ENCODE data around the gene PRRX1.

PRRX1 gene

DNA sequence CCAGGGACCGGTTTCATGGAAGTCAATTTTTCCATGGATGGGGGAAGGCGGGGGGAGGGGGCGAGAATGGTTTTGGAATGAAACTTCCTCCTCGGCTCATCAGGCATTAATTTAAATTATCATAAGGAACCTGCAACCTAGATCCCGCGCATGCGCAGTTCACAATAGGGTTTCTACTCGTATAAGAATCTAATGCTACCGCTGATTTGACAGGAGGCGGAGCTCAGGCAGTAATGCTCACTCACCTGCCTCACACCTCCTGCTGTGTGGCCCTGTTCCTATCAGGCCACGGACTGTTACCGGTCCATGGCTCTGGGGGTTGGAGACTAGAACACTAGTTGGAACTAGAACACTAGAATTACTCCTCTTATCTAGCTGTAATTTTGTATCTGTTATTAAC lies 38.0 kb downstream of the PRRX1 start:
- TF ChIP-seq ZNF274 (IDR thresholded peaks at IDR 0.05; ENCODE audit: low read depth, low read length) (no peak), YY1 (IDR thresholded peaks at IDR 0.05; ENCODE audit: insufficient read depth, insufficient read length) (no peak), SUZ12 (IDR thresholded peaks at IDR 0.05; ENCODE audit: extremely low read depth, insufficient read depth, insufficient read length) (no peak)
- H3K27me3 ChIP-seq (ENCODE audit: insufficient read depth, insufficient read length): no peaks in the 10 kb centered on the region
- no peak for DNase-seq (ENCODE audit: low read depth, low spot score)
- H3K9me3 ChIP-seq (ENCODE audit: insufficient read depth, low read length): no peaks in the 10 kb centered on the region
- H3K9ac ChIP-seq (ENCODE audit: insufficient read length, low read depth): no peak overlapping the region
- H3K4me3 ChIP-seq (ENCODE audit: insufficient read length, low read depth): no peak overlapping the region
- H3K4me1 ChIP-seq (ENCODE audit: insufficient read depth, insufficient read length): no peaks in the 10 kb centered on the region
- H3K36me3 ChIP-seq (ENCODE audit: insufficient read depth, insufficient read length, low read length): no peaks in the 10 kb centered on the region

DNA sequence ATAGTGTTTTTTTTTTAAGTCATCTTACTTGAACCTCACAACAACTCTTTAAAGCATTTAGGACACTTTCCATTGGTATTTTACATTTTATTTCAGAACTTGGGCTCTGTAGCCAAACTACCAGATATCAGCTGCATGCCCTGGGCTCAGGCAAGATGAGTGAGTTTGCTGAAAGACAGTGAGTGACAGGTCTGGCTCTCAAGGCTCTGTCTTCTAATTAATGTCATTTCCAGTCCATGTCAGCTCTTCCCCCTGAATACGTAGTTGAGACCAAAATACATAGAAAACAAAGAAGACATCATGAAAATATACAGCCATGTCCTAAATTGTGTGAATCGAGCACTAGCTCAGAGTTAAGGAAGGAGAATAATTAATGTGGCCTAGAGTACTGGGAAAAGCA lies 39.7 kb downstream of the PRRX1 start:
- H3K4me1 ChIP-seq (ENCODE audit: insufficient read depth, insufficient read length): no peaks in the 10 kb centered on the region
- no peaks in the 10 kb centered on the region for H3K36me3 ChIP-seq (ENCODE audit: insufficient read depth, insufficient read length, low read length)
- H3K27me3 ChIP-seq (ENCODE audit: insufficient read depth, insufficient read length): no peaks in the 10 kb centered on the region
- no peak for DNase-seq (ENCODE audit: low read depth, low spot score)
- H3K9ac ChIP-seq (ENCODE audit: insufficient read length, low read depth): no peak overlapping the region
- no peak overlapping the region for H3K4me3 ChIP-seq (ENCODE audit: insufficient read length, low read depth)
- no peaks in the 10 kb centered on the region for H3K9me3 ChIP-seq (ENCODE audit: insufficient read depth, low read length)
- TF ChIP-seq ZNF274 (IDR thresholded peaks at IDR 0.05; ENCODE audit: low read depth, low read length): no peak
- no peak for TF ChIP-seq YY1 (IDR thresholded peaks at IDR 0.05; ENCODE audit: insufficient read depth, insufficient read length)
- TF ChIP-seq SUZ12 (IDR thresholded peaks at IDR 0.05; ENCODE audit: extremely low read depth, insufficient read depth, insufficient read length): no peak

DNA sequence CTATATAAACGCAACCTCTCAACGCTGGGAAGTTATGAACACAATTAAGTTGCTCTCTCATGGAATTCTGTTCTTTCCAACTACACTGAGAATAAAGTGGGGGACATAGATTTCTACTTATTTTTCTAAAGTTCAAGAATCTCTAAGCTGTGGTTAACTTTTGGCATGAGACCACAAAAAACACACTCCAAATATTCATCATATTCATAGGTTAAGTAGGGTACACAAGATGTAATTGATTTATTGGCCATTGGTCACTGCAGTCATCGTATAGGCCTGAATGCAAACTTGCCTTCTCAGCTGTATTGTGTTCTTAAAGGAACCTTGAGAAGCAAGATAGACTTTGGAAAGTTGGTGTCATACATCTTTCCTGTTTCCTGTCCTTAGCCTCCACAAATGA lies 40.3 kb downstream of the PRRX1 start:
- TF ChIP-seq YY1 (IDR thresholded peaks at IDR 0.05; ENCODE audit: insufficient read depth, insufficient read length) (no peak), ZNF274 (IDR thresholded peaks at IDR 0.05; ENCODE audit: low read depth, low read length) (no peak), SUZ12 (IDR thresholded peaks at IDR 0.05; ENCODE audit: extremely low read depth, insufficient read depth, insufficient read length) (no peak)
- Histone ChIP-seq H3K9me3 (ENCODE audit: insufficient read depth, low read length) (no peaks in the 10 kb centered on the region), H3K4me3 (ENCODE audit: insufficient read length, low read depth) (no peak overlapping the region), H3K27me3 (ENCODE audit: insufficient read depth, insufficient read length) (no peaks in the 10 kb centered on the region), H3K4me1 (ENCODE audit: insufficient read depth, insufficient read length) (no peaks in the 10 kb centered on the region), H3K36me3 (ENCODE audit: insufficient read depth, insufficient read length, low read length) (no peaks in the 10 kb centered on the region), H3K9ac (ENCODE audit: insufficient read length, low read depth) (no peak overlapping the region)
- DNase-seq (ENCODE audit: low read depth, low spot score): no peak

DNA sequence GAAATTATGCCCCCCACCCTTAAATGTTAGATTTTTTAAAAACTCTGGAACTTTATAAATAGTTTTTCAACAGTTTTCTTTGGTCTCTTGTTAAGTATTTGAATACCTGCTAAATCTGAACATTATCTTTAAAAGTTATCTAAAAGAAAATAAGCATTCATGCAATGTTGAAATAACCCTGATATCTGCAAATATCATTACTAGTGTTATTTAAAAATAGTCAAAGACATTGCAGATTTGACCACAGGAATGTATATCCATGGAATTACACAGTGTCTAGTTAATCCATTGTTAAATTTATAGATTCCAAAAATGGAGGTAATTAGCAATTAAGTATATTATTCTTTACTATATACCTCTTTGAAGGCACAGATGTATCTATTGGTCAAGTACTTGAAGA lies 42.0 kb downstream of the PRRX1 start:
- Histone ChIP-seq H3K9me3 (ENCODE audit: insufficient read depth, low read length) (no peaks in the 10 kb centered on the region), H3K36me3 (ENCODE audit: insufficient read depth, insufficient read length, low read length) (no peaks in the 10 kb centered on the region), H3K4me3 (ENCODE audit: insufficient read length, low read depth) (no peak overlapping the region), H3K4me1 (ENCODE audit: insufficient read depth, insufficient read length) (no peaks in the 10 kb centered on the region), H3K27me3 (ENCODE audit: insufficient read depth, insufficient read length) (no peaks in the 10 kb centered on the region), H3K9ac (ENCODE audit: insufficient read length, low read depth) (no peak overlapping the region)
- TF ChIP-seq ZNF274 (IDR thresholded peaks at IDR 0.05; ENCODE audit: low read depth, low read length) (no peak), SUZ12 (IDR thresholded peaks at IDR 0.05; ENCODE audit: extremely low read depth, insufficient read depth, insufficient read length) (no peak), YY1 (IDR thresholded peaks at IDR 0.05; ENCODE audit: insufficient read depth, insufficient read length) (no peak)
- DNase-seq (ENCODE audit: low read depth, low spot score): no peak

DNA sequence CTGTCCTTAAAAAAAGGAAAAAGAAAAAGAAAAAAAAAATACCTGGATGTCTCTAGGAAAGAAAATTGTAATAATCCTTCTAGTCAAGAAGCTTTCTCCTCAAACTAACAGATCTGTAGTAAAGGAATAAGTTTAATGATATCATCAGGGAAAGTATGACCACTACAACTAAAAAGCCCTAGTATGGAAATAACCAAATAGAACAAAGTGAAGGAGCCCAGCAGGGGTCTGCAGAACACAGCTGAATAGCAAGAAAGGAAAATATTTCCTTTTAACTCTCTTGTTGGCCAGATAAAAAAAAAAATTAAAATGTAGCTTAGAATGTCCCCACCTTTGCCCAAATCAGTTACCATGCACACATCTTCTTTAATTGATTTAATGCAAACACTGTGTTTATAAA lies 43.2 kb downstream of the PRRX1 start:
- 0 out of 2 replicates have a peak, but pooled peaks cover 3% of the 10 kb centered on the region for H3K9me3 ChIP-seq (ENCODE audit: insufficient read depth, low read length)
- no peak for TF ChIP-seq YY1 (IDR thresholded peaks at IDR 0.05; ENCODE audit: insufficient read depth, insufficient read length)
- no peak for TF ChIP-seq SUZ12 (IDR thresholded peaks at IDR 0.05; ENCODE audit: extremely low read depth, insufficient read depth, insufficient read length)
- no peak for TF ChIP-seq ZNF274 (IDR thresholded peaks at IDR 0.05; ENCODE audit: low read depth, low read length)
- H3K4me1 ChIP-seq (ENCODE audit: insufficient read depth, insufficient read length): no peaks in the 10 kb centered on the region

DNA sequence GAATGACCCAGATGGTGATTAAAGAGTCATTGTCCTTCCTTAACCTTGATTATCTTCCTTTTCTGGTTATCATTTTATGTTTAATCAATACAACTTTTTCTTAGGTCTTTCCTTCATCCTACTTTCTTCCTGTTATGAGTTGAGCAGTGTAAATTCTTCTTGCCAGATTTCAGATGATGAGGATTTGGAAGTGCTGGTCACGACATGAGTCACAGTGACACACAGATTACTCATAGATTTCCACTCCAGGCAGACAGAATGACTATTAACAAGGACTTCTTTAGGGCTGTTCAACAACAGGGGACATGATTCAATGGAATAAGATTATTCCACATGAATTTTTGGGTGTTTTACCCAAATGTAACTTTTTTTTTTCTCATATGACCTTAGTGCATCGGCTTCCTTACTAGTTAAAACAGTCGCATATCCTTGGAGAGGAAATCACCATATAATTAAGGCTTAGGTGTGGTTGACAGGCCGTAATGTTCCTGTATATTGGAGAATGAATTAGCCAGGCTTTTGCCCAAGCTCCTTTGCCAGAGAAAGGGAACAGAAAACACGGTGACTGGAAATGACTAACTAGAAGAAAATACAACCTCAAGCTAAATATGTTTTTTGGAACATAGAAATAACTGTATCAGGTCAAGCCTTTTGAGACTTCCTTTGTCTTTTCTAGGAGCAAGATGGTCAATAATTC lies 44.2 kb downstream of the PRRX1 start:
- no peak for TF ChIP-seq SUZ12 (IDR thresholded peaks at IDR 0.05; ENCODE audit: extremely low read depth, insufficient read depth, insufficient read length)
- TF ChIP-seq ZNF274 (IDR thresholded peaks at IDR 0.05; ENCODE audit: low read depth, low read length): no peak
- TF ChIP-seq YY1 (IDR thresholded peaks at IDR 0.05; ENCODE audit: insufficient read depth, insufficient read length): no peak
- no peak for DNase-seq (ENCODE audit: low read depth, low spot score)

More for the DNA sequence above, 43.2 kb downstream of the PRRX1 start:
- Histone ChIP-seq H3K36me3 (ENCODE audit: insufficient read depth, insufficient read length, low read length) (no peaks in the 10 kb centered on the region), H3K4me3 (ENCODE audit: insufficient read length, low read depth) (no peak overlapping the region), H3K9ac (ENCODE audit: insufficient read length, low read depth) (no peak overlapping the region), H3K27me3 (ENCODE audit: insufficient read depth, insufficient read length) (no peaks in the 10 kb centered on the region)
- no peak for DNase-seq (ENCODE audit: low read depth, low spot score)

DNA sequence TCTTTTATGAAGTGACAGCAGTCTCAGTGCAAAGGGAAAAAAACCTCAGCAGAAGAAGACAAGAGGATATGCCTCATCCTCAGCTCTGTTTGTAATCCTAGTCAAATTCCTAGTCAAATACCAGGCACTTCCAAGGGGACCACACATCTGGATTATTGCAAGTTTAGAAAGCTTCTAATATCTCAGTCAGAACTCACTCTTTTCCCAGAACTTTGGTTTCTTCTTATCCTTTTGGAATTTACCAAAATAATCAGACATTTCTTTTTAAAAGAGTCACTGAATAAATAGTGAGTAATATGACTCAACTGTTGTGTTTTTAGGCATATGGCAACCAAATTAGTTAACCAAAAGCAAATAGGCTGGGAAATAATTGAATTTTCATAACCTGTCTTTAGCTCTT lies 47.8 kb downstream of the PRRX1 start:
- no peak for TF ChIP-seq ZNF274 (IDR thresholded peaks at IDR 0.05; ENCODE audit: low read depth, low read length)
- no peak for TF ChIP-seq SUZ12 (IDR thresholded peaks at IDR 0.05; ENCODE audit: extremely low read depth, insufficient read depth, insufficient read length)
- no peak for TF ChIP-seq YY1 (IDR thresholded peaks at IDR 0.05; ENCODE audit: insufficient read depth, insufficient read length)
- no peaks in the 10 kb centered on the region for H3K27me3 ChIP-seq (ENCODE audit: insufficient read depth, insufficient read length)
- H3K4me1 ChIP-seq (ENCODE audit: insufficient read depth, insufficient read length): no peaks in the 10 kb centered on the region
- H3K36me3 ChIP-seq (ENCODE audit: insufficient read depth, insufficient read length, low read length): no peaks in the 10 kb centered on the region
- 0 out of 2 replicates have a peak, but pooled peaks cover 4% of the 10 kb centered on the region for H3K9me3 ChIP-seq (ENCODE audit: insufficient read depth, low read length)
- H3K9ac ChIP-seq (ENCODE audit: insufficient read length, low read depth): no peak overlapping the region
- no peak for DNase-seq (ENCODE audit: low read depth, low spot score)
- no peak overlapping the region for H3K4me3 ChIP-seq (ENCODE audit: insufficient read length, low read depth)

More for the DNA sequence above, 44.2 kb downstream of the PRRX1 start:
- H3K27me3 ChIP-seq (ENCODE audit: insufficient read depth, insufficient read length): no peaks in the 10 kb centered on the region
- H3K4me1 ChIP-seq (ENCODE audit: insufficient read depth, insufficient read length): no peaks in the 10 kb centered on the region
- no peaks in the 10 kb centered on the region for H3K36me3 ChIP-seq (ENCODE audit: insufficient read depth, insufficient read length, low read length)
- H3K9me3 ChIP-seq (ENCODE audit: insufficient read depth, low read length): 0 out of 2 replicates have a peak, but pooled peaks cover 4% of the 10 kb centered on the region
- H3K9ac ChIP-seq (ENCODE audit: insufficient read length, low read depth): no peak overlapping the region
- H3K4me3 ChIP-seq (ENCODE audit: insufficient read length, low read depth): no peak overlapping the region
